Activated CD8-positive, alpha-beta T cell treated with anti-CD3 and anti-CD28 coated beads, Interleukin-2, amount 10 ng/mL, durations not matched to agents 7 days and 5 days (primary cell): ENCODE measurements around the gene DPPA5. TPM values are rescaled to one million over a fixed set of nuclear protein-coding genes. Genes with fewer than 3 reads are reported as not detected.
"Not testable (repeated sequence)": the region's sequence is repeated elsewhere in the genome, so short reads cannot be mapped to it uniquely, and the experiment has no call there.

Experiments used
- ATAC-seq: fragments of 150-1000 bp; cut with Tn5 transposase; one replicate; pipeline ENCODE4 v1.10.0; 2021; ENCODE audit warnings: moderate library complexity
- CTCF ChIA-PET: fragments of 350-600 bp; sonication (Branson Sonifier 250); formaldehyde crosslinking; loops from one replicate; lab custom pipeline; 2021; ENCODE audit warnings: antibody characterized with exemption; lab: Charles Lee
- POLR2A ChIA-PET: fragments of 350-600 bp; sonication (Branson Sonifier 250); formaldehyde crosslinking; loops from one replicate; lab custom pipeline; 2021; ENCODE audit warnings: antibody characterized with exemption; lab: Charles Lee
- DNase-seq: peaks from one replicate; pipeline ENCODE4 v3.0.0-alpha.2; 2020
- H3K27ac Mint-ChIP-seq: one replicate; pipeline ENCODE4 v1.8.0; 2021; ENCODE audit warnings: mild to moderate bottlenecking, mixed read lengths
- H3K27me3 Mint-ChIP-seq: one replicate; pipeline ENCODE4 v1.8.0; 2021; ENCODE audit warnings: low read depth, mixed read lengths
- H3K36me3 Mint-ChIP-seq: one replicate; pipeline ENCODE4 v1.8.0; 2021; ENCODE audit warnings: low read depth, mixed read lengths
- H3K4me1 Mint-ChIP-seq: one replicate; pipeline ENCODE4 v1.8.0; 2021; ENCODE audit warnings: low read depth, mixed read lengths
- H3K4me3 Mint-ChIP-seq: one replicate; pipeline ENCODE4 v1.8.0; 2021; ENCODE audit warnings: mild to moderate bottlenecking, mixed read lengths
- H3K9me3 Mint-ChIP-seq: one replicate; pipeline ENCODE4 v1.8.0; 2022; ENCODE audit warnings: mixed read lengths; ENCODE audit not compliant: insufficient read depth
- total RNA-seq, 2 experiments: library from RNA; stranded (reverse); gene quantifications; one replicate each; pipeline ENCODE4 v1.2.3, GENCODE V29; 2021

The DPPA5 gene
- total RNA-seq, 2 experiments from 2014 or later, result not detected

DNA sequence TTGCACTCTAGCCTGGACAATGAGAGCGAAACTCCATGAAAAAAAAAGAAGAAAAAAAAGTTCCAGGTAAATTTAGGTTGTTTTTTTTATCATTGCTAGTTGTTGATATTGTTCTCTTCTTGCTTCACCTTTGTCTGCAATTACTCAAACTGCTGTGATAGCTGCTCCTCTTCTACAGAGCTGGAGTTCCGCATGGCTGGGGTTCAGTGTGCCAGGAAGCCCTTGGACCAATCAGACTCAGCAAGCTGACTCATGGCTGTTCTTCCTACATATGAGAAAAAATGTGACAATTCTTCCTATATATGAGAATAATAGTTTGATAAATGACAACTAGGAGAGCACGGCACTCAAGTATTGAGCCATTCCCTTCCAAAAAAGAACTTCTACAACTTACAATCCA, 28.4 kb downstream of the DPPA5 start:
- Mint-ChIP-seq H3K9me3 (no peaks in the 10 kb centered on the region), H3K4me1 (no peaks in the 10 kb centered on the region), H3K27ac (no peak overlapping the region), H3K36me3 (no peaks in the 10 kb centered on the region), H3K4me3 (no peak overlapping the region), H3K27me3 (peaks cover 8% of the 10 kb centered on the region)
- CTCF ChIA-PET, result interaction anchor here (0.7 to 1.6 kb wide), 4 partner anchors 35 to 173 kb away, joined by 3 to 6 read pairs (median 4); no protein-coding TSS in a partner anchor
- no peak for DNase-seq
- no peak for ATAC-seq
- POLR2A ChIA-PET, result interaction anchor here (1.3 kb wide), 1 partner anchor 10 kb away, joined by 3 read pairs; no protein-coding TSS in a partner anchor

- no peaks in the 10 kb centered on the region for H3K9me3 Mint-ChIP-seq
- no peak overlapping the region for H3K4me3 Mint-ChIP-seq
- no peaks in the 10 kb centered on the region for H3K36me3 Mint-ChIP-seq
- ChIA-PET CTCF (interaction anchor here (1.2 kb wide), 1 partner anchor 707 kb away, joined by 3 read pairs; no protein-coding TSS in a partner anchor), POLR2A (interaction anchor here (0.5 kb wide), 1 partner anchor 60 kb away, joined by 3 read pairs; the partner anchor contains the start of gene KHDC1)
- peaks cover under 1% of the 10 kb centered on the region for H3K27me3 Mint-ChIP-seq
- no peak for ATAC-seq
- no peak for DNase-seq
- no peak overlapping the region for H3K27ac Mint-ChIP-seq
- no peaks in the 10 kb centered on the region for H3K4me1 Mint-ChIP-seq
Observed at GRCh38 chr6:73323323-73323722, 30.8 kb downstream of the DPPA5 start.

- ChIA-PET POLR2A (no interaction called here), CTCF (interaction anchor here (1.5 to 2.9 kb wide), 2 partner anchors 12 to 74 kb away, joined by 5 to 10 read pairs; no protein-coding TSS in a partner anchor)
- DNase-seq (no peak), ATAC-seq (peak; percentile 24)
- Mint-ChIP-seq H3K27ac (no peak overlapping the region), H3K4me3 (no peak overlapping the region), H3K36me3 (peaks cover 7% of the 10 kb centered on the region), H3K9me3 (peaks cover 4% of the 10 kb centered on the region), H3K4me1 (peaks cover 16% of the 10 kb centered on the region), H3K27me3 (peaks cover 54% of the 10 kb centered on the region)
Observed at GRCh38 chr6:73314577-73315492, 39.2 kb downstream of the DPPA5 start.

DNA sequence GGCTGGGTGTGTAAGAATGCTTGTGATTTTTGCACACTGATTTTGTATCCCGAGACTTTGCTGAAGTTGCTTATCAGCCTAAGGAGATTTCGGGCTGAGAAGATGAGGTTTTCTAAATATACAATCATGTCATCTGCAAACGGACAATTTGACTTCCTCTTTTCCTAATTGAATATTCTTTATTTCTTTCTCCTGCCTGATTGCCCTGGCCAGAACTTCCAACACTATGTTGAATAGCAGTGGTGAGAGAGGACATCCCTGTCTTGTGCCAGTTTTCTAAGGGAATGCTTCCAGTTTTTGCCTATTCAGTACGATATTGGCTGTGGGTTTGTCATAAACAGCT, 43.6 kb downstream of the DPPA5 start:
- DNase-seq, H3K9me3 Mint-ChIP-seq, POLR2A ChIA-PET, ATAC-seq, CTCF ChIA-PET: not testable (repeated sequence)
- Mint-ChIP-seq H3K27me3 (peaks cover 36% of the 10 kb centered on the region), H3K27ac (peak overlapping the region; percentile 87), H3K36me3 (peaks cover 16% of the 10 kb centered on the region), H3K4me3 (peak overlapping the region; percentile 94), H3K4me1 (peaks cover 42% of the 10 kb centered on the region)

DNA sequence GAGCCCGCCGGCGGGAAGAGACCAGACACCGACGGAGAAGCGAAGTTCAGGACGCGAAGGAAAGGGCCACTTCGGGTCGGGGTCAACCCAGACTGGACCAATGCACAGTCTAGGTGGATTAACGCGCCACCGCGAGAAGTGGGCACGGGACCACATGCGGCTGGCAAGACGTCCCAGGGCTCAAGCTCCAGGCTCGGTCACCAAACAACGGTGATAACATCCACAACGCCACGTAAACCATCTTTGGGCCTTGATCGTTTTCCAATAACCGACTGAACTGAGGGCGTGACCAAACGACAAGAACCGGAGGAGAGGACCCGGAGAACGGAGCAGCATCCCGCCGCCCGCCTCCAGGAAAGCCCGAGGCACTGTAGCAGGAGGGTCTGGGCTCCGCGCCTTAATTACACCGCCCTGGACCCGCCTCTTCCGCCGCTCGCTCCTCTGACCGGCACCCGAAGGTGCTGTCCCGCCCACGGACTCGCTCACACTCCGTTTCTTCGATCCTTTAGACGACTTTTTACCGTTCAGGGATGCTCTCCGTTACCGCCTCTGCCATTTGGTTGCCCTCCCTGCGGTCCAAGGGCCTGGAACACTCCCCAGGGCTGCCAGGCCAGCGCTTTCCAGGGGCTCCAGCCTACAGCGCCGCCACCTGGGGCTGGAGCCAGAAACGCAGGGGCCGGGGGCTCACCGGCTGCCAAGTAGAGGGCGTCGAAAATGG, 44.1 kb downstream of the DPPA5 start:
- H3K36me3 Mint-ChIP-seq, result peaks cover 16% of the 10 kb centered on the region
- ATAC-seq (peak; percentile 96), DNase-seq (peak; percentile 62)
- peak overlapping the region; percentile 87 for H3K27ac Mint-ChIP-seq
- H3K4me3 Mint-ChIP-seq, result peak overlapping the region; percentile 94
- CTCF ChIA-PET, result interaction anchor here (0.9 to 1.7 kb wide), 6 partner anchors 10 to 694 kb away, joined by 3 to 5 read pairs (median 4); no protein-coding TSS in a partner anchor
- POLR2A ChIA-PET, result no interaction called here
- peaks cover 31% of the 10 kb centered on the region for H3K27me3 Mint-ChIP-seq
- H3K4me1 Mint-ChIP-seq, result peaks cover 42% of the 10 kb centered on the region
- no peaks in the 10 kb centered on the region for H3K9me3 Mint-ChIP-seq

DNA sequence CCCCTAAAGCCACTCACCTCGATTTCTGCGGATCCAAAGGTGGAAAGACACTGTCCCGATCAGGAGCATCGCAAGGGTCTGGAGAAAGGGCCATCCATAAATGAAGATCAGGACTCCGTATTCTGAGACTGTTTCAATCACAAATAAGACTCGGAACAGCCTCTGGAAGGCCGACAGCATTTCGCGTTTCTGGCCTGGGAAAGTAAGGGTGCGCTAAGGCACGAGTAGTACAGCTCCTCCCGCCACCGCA, 44.6 kb downstream of the DPPA5 start:
- Mint-ChIP-seq H3K36me3 (peaks cover 16% of the 10 kb centered on the region), H3K27ac (peak overlapping the region; percentile 87), H3K27me3 (peaks cover 29% of the 10 kb centered on the region), H3K9me3 (no peaks in the 10 kb centered on the region), H3K4me1 (peaks cover 40% of the 10 kb centered on the region), H3K4me3 (peak overlapping the region; percentile 94)
- CTCF ChIA-PET, result interaction anchor here (0.9 to 1.7 kb wide), 6 partner anchors 10 to 693 kb away, joined by 3 to 5 read pairs (median 4); no protein-coding TSS in a partner anchor
- DNase-seq (no peak), ATAC-seq (peak; percentile 56)
- POLR2A ChIA-PET, result no interaction called here

- POLR2A ChIA-PET, result no interaction called here
- H3K9me3 Mint-ChIP-seq, result no peaks in the 10 kb centered on the region
- H3K27me3 Mint-ChIP-seq, result peaks cover 26% of the 10 kb centered on the region
Observed at GRCh38 chr6:73308712-73309534, 45.2 kb downstream of the DPPA5 start.

DNA sequence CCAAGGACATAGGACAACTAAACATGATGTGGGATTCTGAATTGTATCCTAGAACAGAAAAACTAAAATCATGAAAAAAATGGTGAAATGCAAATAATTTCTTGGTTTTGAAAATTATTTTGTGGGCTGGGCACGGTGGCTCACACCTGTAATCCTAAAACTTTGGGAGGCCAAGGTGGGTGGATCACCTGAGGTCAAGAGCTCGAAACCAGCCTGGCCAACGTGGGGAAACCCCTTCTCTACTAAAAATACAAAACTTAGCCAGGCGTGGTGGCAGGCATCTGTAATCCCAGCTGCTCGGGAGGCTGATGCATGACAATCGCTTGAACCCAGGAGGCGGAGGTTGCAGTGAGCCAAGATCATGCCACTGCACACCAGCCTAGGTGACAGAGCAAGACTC, 50.3 kb downstream of the DPPA5 start:
- H3K27ac Mint-ChIP-seq, result not testable (repeated sequence)

More at GRCh38 chr6:73308712-73309534, 45.2 kb downstream of the DPPA5 start:
- DNase-seq (no peak), ATAC-seq (no peak)
- H3K27ac Mint-ChIP-seq, result peak overlapping the region; percentile 87
- peaks cover 40% of the 10 kb centered on the region for H3K4me1 Mint-ChIP-seq
- H3K36me3 Mint-ChIP-seq, result peaks cover 14% of the 10 kb centered on the region
- CTCF ChIA-PET, result interaction anchor here (0.9 to 1.7 kb wide), 6 partner anchors 9 to 693 kb away, joined by 3 to 5 read pairs (median 4); no protein-coding TSS in a partner anchor
- peak overlapping the region; percentile 94 for H3K4me3 Mint-ChIP-seq

More for the DNA sequence above, 50.3 kb downstream of the DPPA5 start:
- CTCF ChIA-PET, result interaction anchor here (0.5 to 1.6 kb wide), 2 partner anchors 23 to 39 kb away, joined by 3 to 4 read pairs; no protein-coding TSS in a partner anchor
- Mint-ChIP-seq H3K36me3 (peaks cover 17% of the 10 kb centered on the region), H3K4me1 (peaks cover 19% of the 10 kb centered on the region)
- H3K27me3 Mint-ChIP-seq, H3K4me3 Mint-ChIP-seq, H3K9me3 Mint-ChIP-seq, DNase-seq, POLR2A ChIA-PET, ATAC-seq: not testable (repeated sequence)

Other genes with a start within 250 kb of the DPPA5 start
- gene KHDC1L, start 128.8 kb downstream of the DPPA5 start, total RNA-seq, result not detected
- gene KHDC1, start 91.1 kb downstream of the DPPA5 start, total RNA-seq, result 1 to 10 TPM; 6.8 to 7.4 TPM
- not detected for gene KHDC3L, start 8.4 kb upstream of the DPPA5 start, total RNA-seq
- gene OOEP, start 15.6 kb upstream of the DPPA5 start, total RNA-seq, result under 1 TPM; 0.52 to 0.87 TPM
- 1 to 10 TPM in 1 of 2 experiments, under 1 TPM in 1; 0.66 to 1.2 TPM for gene DDX43, start 40.6 kb upstream of the DPPA5 start, total RNA-seq
- gene CGAS, start 98.0 kb upstream of the DPPA5 start, total RNA-seq, result 10 to 100 TPM; 32.4 to 33.1 TPM
- 10 to 100 TPM; 51.7 to 54.3 TPM for gene MTO1, start 107.5 kb upstream of the DPPA5 start, total RNA-seq
- 1,000 to 10,000 TPM; 7,075 to 7,486 TPM for gene EEF1A1, start 166.8 kb upstream of the DPPA5 start, total RNA-seq